ENCODE measurements around the gene HIRA. TPM values are rescaled to one million over a fixed set of nuclear protein-coding genes. Genes with fewer than 3 reads are reported as not detected.
A peak's percentile ranks its signal among the peaks of the same experiment; 100 is the strongest.

HIRA gene
- total and polyA plus RNA-seq, 9 of the 15 experiments (the other 6 are each of a cell fraction or from before 2014, with no cell fraction given), result 0.96 to 132 (median 58.4) TPM

GRCh38 chr22:19479355-19480172 is 48.0 kb upstream of the HIRA start, which contains the start of gene CDC45 (continued):
- TF ChIP-seq, protein P1, sequence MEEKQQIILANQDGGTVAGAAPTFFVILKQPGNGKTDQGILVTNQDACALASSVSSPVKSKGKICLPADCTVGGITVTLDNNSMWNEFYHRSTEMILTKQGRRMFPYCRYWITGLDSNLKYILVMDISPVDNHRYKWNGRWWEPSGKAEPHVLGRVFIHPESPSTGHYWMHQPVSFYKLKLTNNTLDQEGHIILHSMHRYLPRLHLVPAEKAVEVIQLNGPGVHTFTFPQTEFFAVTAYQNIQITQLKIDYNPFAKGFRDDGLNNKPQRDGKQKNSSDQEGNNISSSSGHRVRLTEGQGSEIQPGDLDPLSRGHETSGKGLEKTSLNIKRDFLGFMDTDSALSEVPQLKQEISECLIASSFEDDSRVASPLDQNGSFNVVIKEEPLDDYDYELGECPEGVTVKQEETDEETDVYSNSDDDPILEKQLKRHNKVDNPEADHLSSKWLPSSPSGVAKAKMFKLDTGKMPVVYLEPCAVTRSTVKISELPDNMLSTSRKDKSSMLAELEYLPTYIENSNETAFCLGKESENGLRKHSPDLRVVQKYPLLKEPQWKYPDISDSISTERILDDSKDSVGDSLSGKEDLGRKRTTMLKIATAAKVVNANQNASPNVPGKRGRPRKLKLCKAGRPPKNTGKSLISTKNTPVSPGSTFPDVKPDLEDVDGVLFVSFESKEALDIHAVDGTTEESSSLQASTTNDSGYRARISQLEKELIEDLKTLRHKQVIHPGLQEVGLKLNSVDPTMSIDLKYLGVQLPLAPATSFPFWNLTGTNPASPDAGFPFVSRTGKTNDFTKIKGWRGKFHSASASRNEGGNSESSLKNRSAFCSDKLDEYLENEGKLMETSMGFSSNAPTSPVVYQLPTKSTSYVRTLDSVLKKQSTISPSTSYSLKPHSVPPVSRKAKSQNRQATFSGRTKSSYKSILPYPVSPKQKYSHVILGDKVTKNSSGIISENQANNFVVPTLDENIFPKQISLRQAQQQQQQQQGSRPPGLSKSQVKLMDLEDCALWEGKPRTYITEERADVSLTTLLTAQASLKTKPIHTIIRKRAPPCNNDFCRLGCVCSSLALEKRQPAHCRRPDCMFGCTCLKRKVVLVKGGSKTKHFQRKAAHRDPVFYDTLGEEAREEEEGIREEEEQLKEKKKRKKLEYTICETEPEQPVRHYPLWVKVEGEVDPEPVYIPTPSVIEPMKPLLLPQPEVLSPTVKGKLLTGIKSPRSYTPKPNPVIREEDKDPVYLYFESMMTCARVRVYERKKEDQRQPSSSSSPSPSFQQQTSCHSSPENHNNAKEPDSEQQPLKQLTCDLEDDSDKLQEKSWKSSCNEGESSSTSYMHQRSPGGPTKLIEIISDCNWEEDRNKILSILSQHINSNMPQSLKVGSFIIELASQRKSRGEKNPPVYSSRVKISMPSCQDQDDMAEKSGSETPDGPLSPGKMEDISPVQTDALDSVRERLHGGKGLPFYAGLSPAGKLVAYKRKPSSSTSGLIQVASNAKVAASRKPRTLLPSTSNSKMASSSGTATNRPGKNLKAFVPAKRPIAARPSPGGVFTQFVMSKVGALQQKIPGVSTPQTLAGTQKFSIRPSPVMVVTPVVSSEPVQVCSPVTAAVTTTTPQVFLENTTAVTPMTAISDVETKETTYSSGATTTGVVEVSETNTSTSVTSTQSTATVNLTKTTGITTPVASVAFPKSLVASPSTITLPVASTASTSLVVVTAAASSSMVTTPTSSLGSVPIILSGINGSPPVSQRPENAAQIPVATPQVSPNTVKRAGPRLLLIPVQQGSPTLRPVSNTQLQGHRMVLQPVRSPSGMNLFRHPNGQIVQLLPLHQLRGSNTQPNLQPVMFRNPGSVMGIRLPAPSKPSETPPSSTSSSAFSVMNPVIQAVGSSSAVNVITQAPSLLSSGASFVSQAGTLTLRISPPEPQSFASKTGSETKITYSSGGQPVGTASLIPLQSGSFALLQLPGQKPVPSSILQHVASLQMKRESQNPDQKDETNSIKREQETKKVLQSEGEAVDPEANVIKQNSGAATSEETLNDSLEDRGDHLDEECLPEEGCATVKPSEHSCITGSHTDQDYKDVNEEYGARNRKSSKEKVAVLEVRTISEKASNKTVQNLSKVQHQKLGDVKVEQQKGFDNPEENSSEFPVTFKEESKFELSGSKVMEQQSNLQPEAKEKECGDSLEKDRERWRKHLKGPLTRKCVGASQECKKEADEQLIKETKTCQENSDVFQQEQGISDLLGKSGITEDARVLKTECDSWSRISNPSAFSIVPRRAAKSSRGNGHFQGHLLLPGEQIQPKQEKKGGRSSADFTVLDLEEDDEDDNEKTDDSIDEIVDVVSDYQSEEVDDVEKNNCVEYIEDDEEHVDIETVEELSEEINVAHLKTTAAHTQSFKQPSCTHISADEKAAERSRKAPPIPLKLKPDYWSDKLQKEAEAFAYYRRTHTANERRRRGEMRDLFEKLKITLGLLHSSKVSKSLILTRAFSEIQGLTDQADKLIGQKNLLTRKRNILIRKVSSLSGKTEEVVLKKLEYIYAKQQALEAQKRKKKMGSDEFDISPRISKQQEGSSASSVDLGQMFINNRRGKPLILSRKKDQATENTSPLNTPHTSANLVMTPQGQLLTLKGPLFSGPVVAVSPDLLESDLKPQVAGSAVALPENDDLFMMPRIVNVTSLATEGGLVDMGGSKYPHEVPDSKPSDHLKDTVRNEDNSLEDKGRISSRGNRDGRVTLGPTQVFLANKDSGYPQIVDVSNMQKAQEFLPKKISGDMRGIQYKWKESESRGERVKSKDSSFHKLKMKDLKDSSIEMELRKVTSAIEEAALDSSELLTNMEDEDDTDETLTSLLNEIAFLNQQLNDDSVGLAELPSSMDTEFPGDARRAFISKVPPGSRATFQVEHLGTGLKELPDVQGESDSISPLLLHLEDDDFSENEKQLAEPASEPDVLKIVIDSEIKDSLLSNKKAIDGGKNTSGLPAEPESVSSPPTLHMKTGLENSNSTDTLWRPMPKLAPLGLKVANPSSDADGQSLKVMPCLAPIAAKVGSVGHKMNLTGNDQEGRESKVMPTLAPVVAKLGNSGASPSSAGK (IDR thresholded peaks at IDR 0.05), result no peak
- TF ChIP-seq SMARCE1 (IDR thresholded peaks at IDR 0.05) (no peak), BRD9 (IDR thresholded peaks at IDR 0.05; ENCODE audit: low read depth, partially characterized antibody) (no peak), RAD51 (IDR thresholded peaks at IDR 0.05; ENCODE audit: borderline replicate concordance, low read depth) (no peak), STAT6 (CRISPR knock-in tag; IDR thresholded peaks at IDR 0.05) (peak; percentile 99), KDM4B (IDR thresholded peaks at IDR 0.05; ENCODE audit: borderline replicate concordance in 2 of 2, low read depth in 1 of 2) (no peak), ARID2 (IDR thresholded peaks at IDR 0.05) (no peak), LCOR (CRISPR knock-in tag; IDR thresholded peaks at IDR 0.05) (no peak), FOXO4 (CRISPR knock-in tag; IDR thresholded peaks at IDR 0.05) (peak; percentile 91; the same call in 1 of the 2 replicates), ZBTB17 (CRISPR knock-in tag; IDR thresholded peaks at IDR 0.05) (peak; percentile 93), RFX1 (IDR thresholded peaks at IDR 0.05) (no peak), MYNN (IDR thresholded peaks at IDR 0.05) (no peak), MYNN (CRISPR knock-in tag; IDR thresholded peaks at IDR 0.05) (no peak)
